ENCODE data around the gene ZNF511.
A peak's percentile ranks its signal among the peaks of the same experiment; 100 is the strongest.

Gene ZNF511

GRCh38 chr10:133278577-133279265 lies 30.0 kb upstream of the ZNF511 start:
- no peak for TF ChIP-seq CTCF (IDR thresholded peaks at IDR 0.05; ENCODE audit: low read depth, low read length)
- in situ Hi-C loops (cut with HindIII; ENCODE audit: low sequenced_read_pairs), result no loop called here
- no peak overlapping the region for H3K4me3 ChIP-seq (ENCODE audit: low read depth, low read length)
- DNase-seq (ENCODE audit: low read depth, low spot score), result peak; percentile 51

- in situ Hi-C loops (cut with HindIII; ENCODE audit: low sequenced_read_pairs), result no loop called here
- H3K4me3 ChIP-seq (ENCODE audit: low read depth, low read length), result no peak overlapping the region
- no peak for DNase-seq (ENCODE audit: low read depth, low spot score)
- no peak for TF ChIP-seq CTCF (IDR thresholded peaks at IDR 0.05; ENCODE audit: low read depth, low read length)
These were observed 29.1 kb upstream of the ZNF511 start for GRCh38 chr10:133279326-133280226.

GRCh38 chr10:133280391-133281059 lies 28.2 kb upstream of the ZNF511 start:
- no peak overlapping the region for H3K4me3 ChIP-seq (ENCODE audit: low read depth, low read length)
- in situ Hi-C loops (cut with HindIII; ENCODE audit: low sequenced_read_pairs), result no loop called here
- no peak for DNase-seq (ENCODE audit: low read depth, low spot score)
- no peak for TF ChIP-seq CTCF (IDR thresholded peaks at IDR 0.05; ENCODE audit: low read depth, low read length)

DNA sequence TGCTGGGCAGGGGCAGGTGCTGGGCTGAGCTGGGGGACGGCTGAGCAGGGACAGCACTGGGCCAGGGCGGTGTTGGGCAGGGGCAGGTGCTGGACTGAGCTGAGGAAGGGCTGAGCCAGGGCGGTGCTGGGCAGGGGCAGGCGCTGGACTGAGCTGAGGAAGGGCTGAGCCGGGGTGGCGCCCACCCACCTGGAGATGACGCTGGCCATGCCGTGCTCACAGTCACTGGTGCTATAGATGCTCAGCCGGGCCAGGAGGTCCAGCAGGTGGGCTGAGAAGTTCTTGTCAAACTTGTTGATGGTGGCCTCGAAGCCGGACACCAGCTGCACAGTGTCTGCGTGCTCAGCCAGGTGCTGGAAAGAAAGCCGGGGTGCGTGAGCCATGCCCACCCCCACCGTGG lies 27.6 kb upstream of the ZNF511 start:
- no peak for DNase-seq (ENCODE audit: low read depth, low spot score)
- in situ Hi-C loops (cut with HindIII; ENCODE audit: low sequenced_read_pairs), result no loop called here
- H3K4me3 ChIP-seq (ENCODE audit: low read depth, low read length), result no peak overlapping the region
- no peak for TF ChIP-seq CTCF (IDR thresholded peaks at IDR 0.05; ENCODE audit: low read depth, low read length)

DNA sequence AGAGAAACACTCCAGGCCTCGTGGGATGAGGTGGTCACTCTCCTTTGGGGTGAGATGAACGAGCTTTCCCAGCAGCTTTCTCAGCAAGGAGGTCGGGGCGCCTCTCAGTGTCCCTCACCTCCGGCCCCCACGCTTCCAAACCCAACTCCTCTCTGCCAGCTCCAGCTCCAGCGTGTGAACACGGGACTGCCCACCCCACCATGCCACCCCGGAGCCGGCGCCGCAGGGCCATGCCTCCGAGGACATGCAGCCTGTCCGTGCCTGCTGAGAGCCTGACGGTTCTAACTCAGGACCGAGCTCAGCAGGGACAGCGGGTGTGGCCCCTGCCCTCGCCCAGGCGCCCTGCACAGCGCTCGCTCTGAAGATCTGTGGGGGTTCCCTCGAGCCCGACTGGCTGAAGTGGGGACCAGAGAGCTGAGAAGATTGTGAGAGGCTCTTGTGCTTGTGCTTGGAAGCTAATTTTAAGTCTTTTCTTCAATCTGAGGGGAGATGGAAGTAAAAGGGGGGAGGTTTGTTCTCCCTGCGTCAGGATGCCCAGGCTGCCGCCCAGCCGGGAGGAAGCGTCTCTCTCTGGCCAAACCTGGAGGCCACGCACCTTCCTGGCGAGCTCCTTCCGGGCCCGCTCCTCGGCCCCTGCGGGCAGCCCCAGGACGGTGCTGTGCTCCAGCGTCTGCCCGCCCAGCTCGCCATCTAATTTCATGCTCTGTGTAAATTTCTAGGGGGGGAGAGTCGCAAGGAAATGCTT lies 26.9 kb upstream of the ZNF511 start:
- in situ Hi-C loops (cut with HindIII; ENCODE audit: low sequenced_read_pairs), result no loop called here
- H3K4me3 ChIP-seq (ENCODE audit: low read depth, low read length), result no peak overlapping the region
- DNase-seq (ENCODE audit: low read depth, low spot score), result no peak
- TF ChIP-seq CTCF (IDR thresholded peaks at IDR 0.05; ENCODE audit: low read depth, low read length), result no peak

DNA sequence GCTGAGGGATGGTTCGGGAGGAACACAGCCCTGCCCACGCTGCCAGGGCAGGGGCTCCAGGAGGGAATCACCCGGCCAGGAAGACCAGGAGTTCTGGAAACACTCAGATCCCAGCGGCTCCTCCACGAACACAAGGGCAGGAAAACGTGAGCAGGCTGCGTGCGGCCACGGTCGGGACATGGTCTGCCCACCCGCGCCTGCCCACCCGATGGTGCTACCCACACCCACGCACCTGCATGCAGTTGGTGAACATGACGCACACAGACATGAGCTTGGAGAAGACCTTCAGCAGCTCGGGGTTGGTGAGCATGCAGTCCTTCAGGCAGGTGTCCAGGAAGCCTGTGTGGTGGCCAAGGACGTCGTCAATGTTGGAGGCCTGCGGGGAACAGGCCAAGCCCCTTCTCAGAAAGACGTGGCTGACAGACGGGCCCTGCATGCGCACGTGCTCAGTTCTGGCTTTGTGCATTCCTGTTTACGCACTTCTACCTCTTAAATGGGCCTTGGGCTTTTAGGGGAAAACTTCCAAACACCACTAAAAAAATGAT lies 25.8 kb upstream of the ZNF511 start:
- DNase-seq (ENCODE audit: low read depth, low spot score), result no peak
- H3K4me3 ChIP-seq (ENCODE audit: low read depth, low read length), result no peak overlapping the region
- no peak for TF ChIP-seq CTCF (IDR thresholded peaks at IDR 0.05; ENCODE audit: low read depth, low read length)
- in situ Hi-C loops (cut with HindIII; ENCODE audit: low sequenced_read_pairs), result no loop called here
